H9 (cell line): ENCODE measurements around the gene PKN1. TPM values are rescaled to one million over a fixed set of nuclear protein-coding genes. Genes with fewer than 3 reads are reported as not detected.
A peak's percentile ranks its signal among the peaks of the same experiment; 100 is the strongest.

Source experiments
- DNase-seq: peaks from one replicate; pipeline ENCODE4 v3.0.0-alpha.2; 2017
- H2AFZ ChIP-seq: one replicate; pipeline ENCODE4 v1.6.1; 2013; ENCODE audit warnings: mild to moderate bottlenecking, low read length, control low read depth, moderate library complexity
- H2AK5ac ChIP-seq: 2 replicates; pipeline ENCODE4 v1.6.1; 2013; ENCODE audit warnings: low read length, control low read depth, mixed read lengths; ENCODE audit not compliant: insufficient read length
- H2BK120ac ChIP-seq: one replicate; pipeline ENCODE4 v1.6.1; 2013; ENCODE audit warnings: low read depth, mild to moderate bottlenecking, low read length, control low read depth, inconsistent platforms; ENCODE audit not compliant: poor library complexity, severe bottlenecking
- H2BK12ac ChIP-seq: 2 replicates; pipeline ENCODE4 v1.6.1; 2013; ENCODE audit warnings: low read length, control low read depth, mixed read lengths, low read depth; ENCODE audit not compliant: insufficient read length
- H2BK15ac ChIP-seq: 2 replicates; pipeline ENCODE4 v1.6.1; 2013; ENCODE audit warnings: low read depth, low read length, control low read depth
- H2BK20ac ChIP-seq: one replicate; pipeline ENCODE4 v1.6.1; 2013; ENCODE audit warnings: low read depth, mild to moderate bottlenecking, low read length, control low read depth, inconsistent platforms; ENCODE audit not compliant: poor library complexity, severe bottlenecking
- H2BK5ac ChIP-seq: 2 replicates; pipeline ENCODE4 v1.6.1; 2013; ENCODE audit warnings: low read length, control low read depth, mixed read lengths; ENCODE audit not compliant: insufficient read length
- H3K14ac ChIP-seq: 2 replicates; pipeline ENCODE4 v1.6.1; 2013; ENCODE audit warnings: low read length, control low read depth; ENCODE audit not compliant: insufficient read depth
- H3K18ac ChIP-seq: 2 replicates; pipeline ENCODE4 v1.6.1; 2013; ENCODE audit warnings: low read depth, mild to moderate bottlenecking, mixed read lengths, low read length, control low read depth; ENCODE audit not compliant: insufficient read length
- H3K23ac ChIP-seq: 2 replicates; pipeline ENCODE4 v1.6.1; 2013; ENCODE audit warnings: low read length, control low read depth, mixed read lengths, low read depth; ENCODE audit not compliant: insufficient read length
- H3K23me2 ChIP-seq: 2 replicates; pipeline ENCODE4 v1.6.1; 2013; ENCODE audit warnings: low read depth, mild to moderate bottlenecking, mixed read lengths, low read length, control low read depth; ENCODE audit not compliant: insufficient read length, poor library complexity, severe bottlenecking
- H3K27ac ChIP-seq: 2 replicates; pipeline ENCODE4 v1.5.1; 2013; ENCODE audit warnings: low read length, control low read depth, mixed read lengths, low read depth; ENCODE audit not compliant: insufficient read length
- H3K27me3 ChIP-seq: 2 replicates; pipeline ENCODE4 v1.6.1; 2013; ENCODE audit warnings: low read length, control low read depth, inconsistent platforms; ENCODE audit not compliant: insufficient read depth
- H3K4ac ChIP-seq: 2 replicates; pipeline ENCODE4 v1.6.1; 2013; ENCODE audit warnings: low read depth, mild to moderate bottlenecking, control low read depth, inconsistent platforms, low read length, moderate library complexity
- H3K4me1 ChIP-seq: 2 replicates; pipeline ENCODE4 v1.6.1; 2013; ENCODE audit warnings: low read length, control low read depth, inconsistent platforms; ENCODE audit not compliant: insufficient read depth
- H3K4me2 ChIP-seq: 2 replicates; pipeline ENCODE4 v1.6.1; 2013; ENCODE audit warnings: low read length, control low read depth, mixed read lengths; ENCODE audit not compliant: insufficient read length, insufficient read depth
- H3K56ac ChIP-seq: 2 replicates; pipeline ENCODE4 v1.6.1; 2013; ENCODE audit warnings: low read depth, mild to moderate bottlenecking, mixed read lengths, low read length, control low read depth; ENCODE audit not compliant: insufficient read length
- H3K79me1 ChIP-seq: 2 replicates; pipeline ENCODE4 v1.6.1; 2013; ENCODE audit warnings: low read depth, mild to moderate bottlenecking, moderate library complexity, low read length, control low read depth, inconsistent platforms; ENCODE audit not compliant: insufficient read depth, poor library complexity, severe bottlenecking
- H3K79me2 ChIP-seq: 2 replicates; pipeline ENCODE4 v1.6.1; 2013; ENCODE audit warnings: low read length, control low read depth, inconsistent platforms; ENCODE audit not compliant: insufficient read depth
- H3K9ac ChIP-seq: 2 replicates; pipeline ENCODE4 v1.6.1; 2013; ENCODE audit warnings: low read length, control low read depth, mixed read lengths; ENCODE audit not compliant: insufficient read length; ENCODE audit errors: extremely low read depth
- H3K9me3 ChIP-seq: one replicate; pipeline ENCODE4 v1.6.1; 2013; ENCODE audit warnings: low read depth, low read length, inconsistent platforms; ENCODE audit not compliant: control insufficient read depth
- H3T11ph ChIP-seq: one replicate; pipeline ENCODE4 v1.6.1; 2013; ENCODE audit warnings: mild to moderate bottlenecking, low read length, control low read depth, inconsistent platforms
- H4K20me1 ChIP-seq: one replicate; pipeline ENCODE4 v1.6.1; 2013; ENCODE audit not compliant: control insufficient read depth, insufficient read length, insufficient read depth
- H4K5ac ChIP-seq: 2 replicates; pipeline ENCODE4 v1.6.1; 2013; ENCODE audit warnings: low read depth, mild to moderate bottlenecking, mixed read lengths, low read length, control low read depth; ENCODE audit not compliant: insufficient read length
- H4K8ac ChIP-seq: replicated peaks from 2 replicates; pipeline ENCODE4 v1.6.1; 2013; ENCODE audit warnings: low read length, control low read depth, mixed read lengths, low read depth; ENCODE audit not compliant: insufficient read length
- H4K91ac ChIP-seq: 2 replicates; pipeline ENCODE4 v1.6.1; 2013; ENCODE audit warnings: low read depth, mild to moderate bottlenecking, moderate library complexity, mixed read lengths, low read length, control low read depth; ENCODE audit not compliant: insufficient read length
- H3K27ac Mint-ChIP-seq, 3 experiments: 2 replicates in 2 of 3; 3 replicates in 1 of 3; pipeline ENCODE4 v1.8.0; 2020 to 2021; ENCODE audit warnings: mixed read lengths in 3 of 3, mild to moderate bottlenecking in 1 of 3, moderate library complexity in 1 of 3
- H3K27me3 Mint-ChIP-seq: 2 replicates; pipeline ENCODE4 v1.8.0; 2021; ENCODE audit warnings: low read depth, mild to moderate bottlenecking, moderate library complexity, mixed read lengths
- H3K36me3 Mint-ChIP-seq, 3 experiments: 2 replicates in 2 of 3; 3 replicates in 1 of 3; pipeline ENCODE4 v1.8.0; 2020 to 2021; ENCODE audit warnings: low read depth in 3 of 3, mixed read lengths in 3 of 3; ENCODE audit not compliant: insufficient read depth in 1 of 3
- H3K4me1 Mint-ChIP-seq, 2 experiments: 2 replicates each; pipeline ENCODE4 v1.8.0; 2020; ENCODE audit warnings: mixed read lengths in 2 of 2
- H3K4me3 Mint-ChIP-seq, 2 experiments: 2 replicates in 1 of 2; 3 replicates in 1 of 2; pipeline ENCODE4 v1.8.0; 2020 to 2021; ENCODE audit warnings: mild to moderate bottlenecking in 2 of 2, mixed read lengths in 2 of 2, moderate library complexity in 1 of 2
- H3K9me3 Mint-ChIP-seq, 2 experiments: 2 replicates in 1 of 2; 3 replicates in 1 of 2; pipeline ENCODE4 v1.8.0; 2020; ENCODE audit warnings: mild to moderate bottlenecking in 2 of 2, mixed read lengths in 2 of 2, moderate library complexity in 1 of 2
- WGBS: extraction: QIAGEN DNeasy Blood & Tissue Kit; methylation state at CpG from one replicate; pipeline ENCODE4 v1.1.7; 2013; ENCODE audit warnings: missing lambda C conversion rate, low lambda C conversion rate, mixed read lengths; ENCODE audit not compliant: insufficient read length; ENCODE audit errors: extremely low coverage; 5-methylcytosine and 5-hydroxymethylcytosine counted together
- total RNA-seq: library from RNA; stranded (reverse); gene quantifications from 2 replicates; pipeline ENCODE4 v1.2.1, GENCODE V29; 2021
- TF ChIP-seq, protein P1 (sequence below): fragments of 200-600 bp; sonication (generic); conservative IDR thresholded peaks from 3 replicates; pipeline ENCODE4 v1.8.0; 2021; ENCODE audit warnings: antibody characterized with exemption, mild to moderate bottlenecking

PKN1 gene
- total RNA-seq, 1 experiment from 2014 or later = 159 TPM

DNA sequence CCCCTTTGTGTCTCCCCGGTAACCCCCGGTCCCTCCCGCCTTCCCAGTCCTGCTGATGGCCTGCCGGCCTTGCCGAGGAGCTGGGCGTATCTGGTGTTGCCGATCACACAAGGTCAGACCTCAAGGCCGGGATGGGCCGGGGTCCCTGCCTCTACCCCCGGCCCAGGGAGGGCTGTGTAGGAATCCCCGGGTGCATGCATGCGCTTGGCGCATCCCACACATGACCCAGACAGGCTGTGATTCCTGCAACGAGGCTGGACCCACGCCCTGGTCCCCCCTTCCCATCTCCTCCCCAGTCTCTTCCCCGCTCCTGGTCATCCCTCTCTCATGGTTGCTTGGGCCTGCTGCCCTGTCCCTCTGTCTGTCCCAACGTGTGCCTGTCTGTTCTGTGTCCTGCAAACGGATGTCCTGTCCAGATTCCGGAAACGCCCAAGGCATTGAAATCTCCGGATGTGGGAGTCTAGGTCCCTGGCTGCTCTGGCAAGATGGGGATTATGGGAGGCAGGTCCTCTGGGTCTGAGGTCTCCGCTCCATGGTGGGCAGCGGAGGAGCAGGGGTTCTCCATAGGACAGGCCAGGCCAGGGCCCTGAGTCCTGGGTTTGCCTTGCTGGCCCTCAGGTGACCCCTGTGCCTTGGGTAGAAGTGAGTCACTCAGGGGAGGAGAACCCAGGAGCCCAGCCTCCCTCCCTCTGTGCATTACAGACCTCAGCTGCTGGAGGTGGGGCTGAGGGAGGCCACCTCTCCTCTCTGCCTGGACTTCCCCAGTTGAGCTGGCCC lies 1.6 kb downstream of the PKN1 start:
- no peak overlapping the region for H4K91ac ChIP-seq
- Mint-ChIP-seq H3K27me3 (peaks cover 18% of the 10 kb centered on the region), H3K4me1 (peaks cover 12 to 15% of the 10 kb centered on the region in 2 experiments), H3K4me3 (peak overlapping the region; percentile 71 to 81), H3K36me3 (peaks cover 0 to 8% (median 0%) of the 10 kb centered on the region in 3 experiments; a peak in 2 of 7 replicates), H3K9me3 (no peaks in the 10 kb centered on the region), H3K27ac (peak overlapping the region in 1 of 3 experiments; percentile 75; a peak in 3 of 7 replicates)
- no peak for DNase-seq
- no peaks in the 10 kb centered on the region for H3K27me3 ChIP-seq
- no peak overlapping the region for H3K56ac ChIP-seq
- H2BK20ac ChIP-seq = no peak overlapping the region
- H2AFZ ChIP-seq = no peak overlapping the region
- H3K79me2 ChIP-seq = peaks cover 5% of the 10 kb centered on the region; the same call in 1 of the 2 replicates
- no peak overlapping the region for H3K14ac ChIP-seq
- no peak overlapping the region for H2BK120ac ChIP-seq
- no peak overlapping the region for H2BK15ac ChIP-seq
- no peak overlapping the region for H3K18ac ChIP-seq
- peaks cover 4% of the 10 kb centered on the region for H3K79me1 ChIP-seq
- H3K9me3 ChIP-seq = no peaks in the 10 kb centered on the region
- no peak overlapping the region for H4K5ac ChIP-seq
- no peaks in the 10 kb centered on the region for H4K20me1 ChIP-seq
- H3K23me2 ChIP-seq = peaks cover 7% of the 10 kb centered on the region
- no peaks in the 10 kb centered on the region for H3K4me1 ChIP-seq
- H2BK5ac ChIP-seq = no peak overlapping the region
- no peak overlapping the region for H3K4me2 ChIP-seq
- H3K27ac ChIP-seq = no peak overlapping the region
- H2AK5ac ChIP-seq = no peak overlapping the region
- no peak overlapping the region for H2BK12ac ChIP-seq
- H3T11ph ChIP-seq = no peak overlapping the region
- TF ChIP-seq, protein P1, sequence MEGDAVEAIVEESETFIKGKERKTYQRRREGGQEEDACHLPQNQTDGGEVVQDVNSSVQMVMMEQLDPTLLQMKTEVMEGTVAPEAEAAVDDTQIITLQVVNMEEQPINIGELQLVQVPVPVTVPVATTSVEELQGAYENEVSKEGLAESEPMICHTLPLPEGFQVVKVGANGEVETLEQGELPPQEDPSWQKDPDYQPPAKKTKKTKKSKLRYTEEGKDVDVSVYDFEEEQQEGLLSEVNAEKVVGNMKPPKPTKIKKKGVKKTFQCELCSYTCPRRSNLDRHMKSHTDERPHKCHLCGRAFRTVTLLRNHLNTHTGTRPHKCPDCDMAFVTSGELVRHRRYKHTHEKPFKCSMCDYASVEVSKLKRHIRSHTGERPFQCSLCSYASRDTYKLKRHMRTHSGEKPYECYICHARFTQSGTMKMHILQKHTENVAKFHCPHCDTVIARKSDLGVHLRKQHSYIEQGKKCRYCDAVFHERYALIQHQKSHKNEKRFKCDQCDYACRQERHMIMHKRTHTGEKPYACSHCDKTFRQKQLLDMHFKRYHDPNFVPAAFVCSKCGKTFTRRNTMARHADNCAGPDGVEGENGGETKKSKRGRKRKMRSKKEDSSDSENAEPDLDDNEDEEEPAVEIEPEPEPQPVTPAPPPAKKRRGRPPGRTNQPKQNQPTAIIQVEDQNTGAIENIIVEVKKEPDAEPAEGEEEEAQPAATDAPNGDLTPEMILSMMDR = no peak
- no peak overlapping the region for H3K9ac ChIP-seq
- H3K4ac ChIP-seq = no peak overlapping the region
- no CpG with 5 or more reads among the region's 23 CpGs for WGBS
- H3K23ac ChIP-seq = no peak overlapping the region
- no peak overlapping the region for H4K8ac ChIP-seq
